Measurements from ENCODE around the gene CYP27A1. TPM values are rescaled to one million over a fixed set of nuclear protein-coding genes. Genes with fewer than 3 reads are reported as not detected.

CYP27A1 gene
- total RNA-seq, 1 donor from 2014 or later = 16.4 TPM

GRCh38 chr2:218811382-218811781 lies 29.4 kb downstream of the CYP27A1 start:
- no peak for DNase-seq (ENCODE audit: low spot score)

DNA sequence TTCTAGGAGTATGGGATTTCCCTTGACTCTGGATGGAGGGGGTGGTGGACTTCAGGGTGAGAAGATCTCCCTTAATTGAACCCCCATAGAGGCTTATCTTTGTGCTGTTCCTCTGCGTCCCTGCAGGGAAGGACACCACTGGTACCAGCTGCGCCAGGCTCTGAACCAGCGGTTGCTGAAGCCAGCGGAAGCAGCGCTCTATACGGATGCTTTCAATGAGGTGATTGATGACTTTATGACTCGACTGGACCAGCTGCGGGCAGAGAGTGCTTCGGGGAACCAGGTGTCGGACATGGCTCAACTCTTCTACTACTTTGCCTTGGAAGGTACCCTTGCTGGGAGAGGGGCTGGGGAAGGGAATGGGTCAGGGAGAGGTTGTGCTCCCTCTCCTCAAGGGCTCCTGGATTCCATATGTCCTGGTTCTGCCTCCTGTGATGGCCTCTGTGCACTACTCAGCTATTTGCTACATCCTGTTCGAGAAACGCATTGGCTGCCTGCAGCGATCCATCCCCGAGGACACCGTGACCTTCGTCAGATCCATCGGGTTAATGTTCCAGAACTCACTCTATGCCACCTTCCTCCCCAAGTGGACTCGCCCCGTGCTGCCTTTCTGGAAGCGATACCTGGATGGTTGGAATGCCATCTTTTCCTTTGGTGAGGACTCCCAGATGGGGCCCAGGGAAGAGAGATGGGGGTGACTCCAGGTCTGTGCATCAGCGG lies 30.3 kb downstream of the CYP27A1 start:
- DNase-seq (ENCODE audit: low spot score) = no peak

DNA sequence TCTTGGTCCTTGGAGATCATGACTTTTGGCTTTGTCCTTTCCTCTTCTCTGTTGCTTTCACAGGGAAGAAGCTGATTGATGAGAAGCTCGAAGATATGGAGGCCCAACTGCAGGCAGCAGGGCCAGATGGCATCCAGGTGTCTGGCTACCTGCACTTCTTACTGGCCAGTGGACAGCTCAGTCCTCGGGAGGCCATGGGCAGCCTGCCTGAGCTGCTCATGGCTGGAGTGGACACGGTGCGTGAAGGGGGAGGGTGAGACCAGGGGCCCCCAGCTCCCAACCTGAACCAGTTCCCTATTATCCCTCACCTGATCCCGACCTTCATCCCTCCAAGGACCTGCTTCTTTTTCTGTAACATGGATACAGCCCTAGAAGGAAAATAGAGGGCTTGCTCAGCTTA lies 30.9 kb downstream of the CYP27A1 start:
- DNase-seq (ENCODE audit: low spot score) = no peak

- no peak for DNase-seq (ENCODE audit: low spot score)
These were observed 32.0 kb downstream of the CYP27A1 start for GRCh38 chr2:218813771-218814460.

DNA sequence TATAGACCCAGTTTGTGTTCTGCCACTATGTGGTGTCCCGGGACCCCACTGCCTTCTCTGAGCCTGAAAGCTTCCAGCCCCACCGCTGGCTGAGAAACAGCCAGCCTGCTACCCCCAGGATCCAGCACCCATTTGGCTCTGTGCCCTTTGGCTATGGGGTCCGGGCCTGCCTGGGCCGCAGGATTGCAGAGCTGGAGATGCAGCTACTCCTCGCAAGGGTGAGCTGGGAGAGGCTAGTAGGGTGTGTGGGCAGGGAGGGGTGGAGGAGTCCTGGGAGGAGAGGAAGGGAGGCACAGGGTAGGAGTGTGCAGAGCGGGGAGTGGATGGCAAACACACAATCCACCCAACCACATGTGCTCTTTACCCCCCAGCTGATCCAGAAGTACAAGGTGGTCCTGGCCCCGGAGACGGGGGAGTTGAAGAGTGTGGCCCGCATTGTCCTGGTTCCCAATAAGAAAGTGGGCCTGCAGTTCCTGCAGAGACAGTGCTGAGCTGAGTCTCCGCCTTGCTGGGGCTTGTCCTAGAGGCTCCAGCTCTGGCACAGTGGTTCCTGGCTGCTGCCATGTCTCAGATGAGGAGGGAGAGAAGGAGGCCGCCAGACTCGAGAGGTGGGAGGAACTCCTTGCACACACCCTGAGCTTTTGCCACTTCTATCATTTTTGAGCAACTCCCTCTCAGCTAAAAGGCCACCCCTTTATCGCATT lies 32.7 kb downstream of the CYP27A1 start:
- no peak for DNase-seq (ENCODE audit: low spot score)

GRCh38 chr2:218815244-218815637 lies 33.3 kb downstream of the CYP27A1 start:
- no peak for DNase-seq (ENCODE audit: low spot score)

DNA sequence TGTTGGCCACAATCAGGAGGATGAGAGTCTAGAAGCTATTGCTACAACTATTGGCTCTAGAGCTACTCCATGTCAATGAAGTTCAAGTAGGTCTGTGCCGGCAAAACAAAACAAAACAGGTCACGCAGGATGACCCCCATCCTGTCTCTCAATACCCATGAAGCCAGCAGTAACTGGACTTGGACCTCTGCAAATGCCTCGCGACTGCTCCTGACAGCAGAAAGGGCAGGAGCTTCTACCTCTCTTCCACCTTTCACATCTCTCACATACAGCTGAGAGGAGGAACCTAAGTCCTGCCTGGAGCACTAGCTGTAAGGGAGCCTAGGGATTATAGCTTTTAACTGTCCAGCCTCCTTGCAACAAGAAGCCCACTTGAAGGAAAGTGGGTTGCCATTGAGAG lies 33.7 kb downstream of the CYP27A1 start:
- no peak for DNase-seq (ENCODE audit: low spot score)

DNA sequence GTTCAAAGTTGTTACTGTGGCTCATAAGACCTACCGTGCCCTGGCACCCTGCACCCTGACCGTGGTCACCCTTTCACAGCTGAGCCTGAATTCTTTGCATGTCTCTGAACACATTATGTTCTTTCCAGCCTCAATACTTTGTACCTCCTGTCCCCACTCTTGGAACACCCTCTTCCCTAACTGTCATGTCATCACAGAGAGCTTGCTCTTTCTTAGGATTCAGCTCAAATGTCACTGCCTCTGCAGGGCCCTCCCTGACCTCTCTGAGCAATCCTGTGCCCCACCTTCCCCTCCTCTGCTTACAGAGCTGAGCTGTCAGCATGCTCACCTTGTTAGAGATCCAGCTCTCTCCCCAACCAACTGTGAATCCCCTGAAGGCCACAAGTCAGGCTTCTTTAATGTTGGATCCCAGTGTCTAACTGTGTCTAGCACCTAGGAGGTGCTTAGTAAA lies 34.6 kb downstream of the CYP27A1 start:
- no peak for DNase-seq (ENCODE audit: low spot score)

GRCh38 chr2:218819093-218819492 lies 37.1 kb downstream of the CYP27A1 start:
- DNase-seq (ENCODE audit: low spot score) = no peak

- no peak for DNase-seq (ENCODE audit: low spot score)
These were observed 38.9 kb downstream of the CYP27A1 start for GRCh38 chr2:218820746-218821369.

- DNase-seq (ENCODE audit: low spot score) = no peak
These were observed 39.8 kb downstream of the CYP27A1 start for GRCh38 chr2:218821605-218822211.

GRCh38 chr2:218822622-218823021 lies 40.7 kb downstream of the CYP27A1 start:
- DNase-seq (ENCODE audit: low spot score) = no peak

DNA sequence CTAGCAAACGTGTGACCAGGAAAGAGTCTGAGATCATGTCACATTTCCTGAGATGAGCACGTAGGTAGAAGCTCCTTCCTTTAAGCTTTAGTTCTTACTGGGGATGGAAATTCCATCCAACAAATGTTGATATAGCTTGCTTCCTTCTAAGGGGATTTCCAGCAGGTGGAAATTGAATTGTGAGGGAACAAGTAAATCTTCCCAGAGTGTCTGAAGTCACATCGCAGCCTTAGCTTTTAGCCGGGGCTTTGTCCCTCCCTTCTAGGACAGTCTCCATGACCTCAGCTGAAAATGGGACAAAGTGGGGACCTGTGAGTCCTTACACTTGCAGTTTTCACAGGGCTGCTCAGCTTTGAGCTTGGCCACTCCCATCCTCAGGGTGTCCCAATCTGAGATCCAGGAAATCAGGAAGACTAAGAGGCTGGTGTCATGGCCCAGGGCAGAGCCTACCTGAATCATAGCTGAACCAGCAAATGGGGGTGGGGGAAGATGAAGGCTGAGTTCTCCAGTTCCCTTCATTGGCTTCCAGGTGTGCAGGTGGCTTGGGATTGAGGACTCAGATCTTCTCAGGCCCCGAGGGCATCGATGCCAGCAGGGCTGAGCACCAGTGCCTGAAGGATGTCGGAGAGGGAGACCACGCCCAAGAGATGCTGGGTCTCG lies 41.4 kb downstream of the CYP27A1 start:
- no peak for DNase-seq (ENCODE audit: low spot score)

DNA sequence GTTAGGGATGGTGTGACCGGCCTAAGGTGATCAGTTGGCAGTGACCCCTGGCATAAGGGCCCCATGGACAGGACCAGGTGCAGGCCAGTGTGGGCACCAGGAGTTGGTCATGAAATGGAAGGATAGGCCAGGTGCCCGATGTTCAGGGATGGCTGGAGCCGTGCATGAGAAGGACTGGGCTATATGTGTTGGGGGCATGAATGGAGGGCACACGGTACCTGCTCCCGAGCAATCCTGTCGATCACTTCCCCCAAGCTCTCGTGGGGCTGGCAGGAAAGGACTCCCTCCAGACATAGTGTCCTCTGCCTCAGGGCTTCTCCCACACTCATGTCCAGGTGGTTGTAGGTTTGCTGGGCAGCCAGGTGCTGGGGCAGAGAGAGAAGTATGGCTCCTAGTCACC lies 42.1 kb downstream of the CYP27A1 start:
- DNase-seq (ENCODE audit: low spot score) = no peak

GRCh38 chr2:218826791-218827190 lies 44.8 kb downstream of the CYP27A1 start:
- no peak for DNase-seq (ENCODE audit: low spot score)

DNA sequence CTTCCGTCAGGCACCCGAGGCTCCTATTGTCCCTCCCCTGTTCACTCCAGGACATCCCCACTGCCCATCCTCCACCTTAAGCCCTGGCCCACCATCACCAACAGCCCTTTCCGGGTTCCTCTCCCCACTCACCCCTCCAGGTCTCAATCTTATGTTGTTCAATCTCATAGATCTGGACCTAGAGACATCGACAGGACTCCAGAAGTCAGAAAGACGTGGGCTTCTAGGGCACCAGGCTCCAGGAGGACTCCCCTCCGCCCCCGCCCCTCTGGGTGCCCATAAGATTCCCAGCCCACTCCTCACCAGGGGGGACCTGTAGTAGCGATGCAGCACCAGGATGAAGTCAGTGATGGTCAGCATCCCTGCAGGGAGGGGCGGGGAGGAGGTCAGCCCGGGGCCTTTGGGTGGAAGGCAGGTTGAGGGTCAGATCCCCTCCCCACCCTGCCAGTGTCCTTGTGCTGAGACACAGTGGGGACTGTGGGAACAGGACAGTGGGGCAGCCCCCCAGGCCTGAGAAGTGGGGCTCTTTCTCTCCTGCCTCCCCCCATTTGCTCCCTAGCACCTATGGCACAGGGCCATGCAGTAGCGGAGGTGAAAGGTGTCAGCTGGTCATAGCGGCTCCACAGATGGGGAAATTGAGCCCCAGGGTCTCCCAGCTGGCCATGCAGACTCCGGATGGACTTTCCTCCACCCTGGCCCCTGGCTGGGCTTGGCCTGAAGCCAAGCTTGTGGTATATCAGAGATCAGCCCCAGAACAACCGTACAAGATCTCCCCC lies 45.9 kb downstream of the CYP27A1 start:
- DNase-seq (ENCODE audit: low spot score) = no peak

DNA sequence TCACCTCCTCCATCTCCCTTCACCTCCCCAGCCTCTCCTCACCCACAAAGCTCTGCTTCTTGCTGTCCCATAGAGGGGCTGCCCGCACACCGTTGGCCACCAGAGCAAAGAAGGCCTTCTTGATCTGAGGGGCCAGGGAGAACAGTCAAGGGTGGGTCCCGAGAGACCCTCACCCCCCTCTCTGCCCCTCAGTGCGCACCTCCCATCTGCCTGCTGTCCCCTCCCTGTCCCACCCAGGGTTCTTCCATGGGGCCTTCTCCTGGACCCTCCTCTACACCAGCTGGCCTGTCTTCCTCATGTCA lies 46.5 kb downstream of the CYP27A1 start:
- no peak for DNase-seq (ENCODE audit: low spot score)

DNA sequence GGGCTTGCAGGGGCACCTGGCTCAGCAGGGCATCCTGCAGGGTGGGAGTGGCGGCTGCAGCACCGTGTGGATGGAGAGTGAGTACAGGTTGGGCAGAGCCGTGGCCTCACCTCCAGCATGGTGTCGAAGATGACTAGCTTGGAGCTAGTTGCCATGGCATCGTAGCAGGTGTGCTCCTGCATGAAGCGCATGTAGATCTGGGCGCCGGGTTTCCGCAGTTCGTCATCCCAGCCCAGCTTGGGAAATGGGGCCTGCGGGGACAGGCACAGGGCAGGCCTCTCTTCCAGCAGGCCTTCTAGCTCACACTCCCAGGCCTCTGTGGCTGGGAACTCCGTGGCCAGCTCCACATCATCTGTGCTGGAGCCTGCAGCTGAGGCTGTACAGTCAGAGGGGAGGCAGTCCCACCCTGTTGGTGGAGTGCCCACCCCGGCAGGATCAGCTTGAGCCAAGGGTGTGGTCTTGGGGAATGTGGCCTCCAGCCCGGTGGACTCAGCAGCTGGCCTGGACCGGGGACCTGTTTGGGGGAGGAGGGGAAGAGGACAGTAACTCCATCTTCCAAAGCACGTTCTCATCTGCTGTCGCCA lies 48.0 kb downstream of the CYP27A1 start:
- no peak for DNase-seq (ENCODE audit: low spot score)

- no peak for DNase-seq (ENCODE audit: low spot score)
These were observed 48.8 kb downstream of the CYP27A1 start for GRCh38 chr2:218830526-218831306.
